Fibroblast of pulmonary artery (primary cell): Measurements from ENCODE around the gene CADPS.

Experiments
- DNase-seq: peaks from one replicate; pipeline ENCODE4 v3.0.0-alpha.2; 2010; ENCODE audit warnings: low read depth
- H3K4me3 ChIP-seq: replicated peaks from 2 replicates; pipeline ENCODE4 v1.5.1; 2011; ENCODE audit warnings: low read depth, mild to moderate bottlenecking, control low read depth, low read length, moderate library complexity
- TF ChIP-seq, protein P1 (sequence below): IDR thresholded peaks from 2 replicates; pipeline ENCODE4 v1.5.1; 2011; ENCODE audit warnings: mild to moderate bottlenecking, control low read depth, low read length, inconsistent platforms; ENCODE audit errors: missing control alignments

The CADPS gene

DNA sequence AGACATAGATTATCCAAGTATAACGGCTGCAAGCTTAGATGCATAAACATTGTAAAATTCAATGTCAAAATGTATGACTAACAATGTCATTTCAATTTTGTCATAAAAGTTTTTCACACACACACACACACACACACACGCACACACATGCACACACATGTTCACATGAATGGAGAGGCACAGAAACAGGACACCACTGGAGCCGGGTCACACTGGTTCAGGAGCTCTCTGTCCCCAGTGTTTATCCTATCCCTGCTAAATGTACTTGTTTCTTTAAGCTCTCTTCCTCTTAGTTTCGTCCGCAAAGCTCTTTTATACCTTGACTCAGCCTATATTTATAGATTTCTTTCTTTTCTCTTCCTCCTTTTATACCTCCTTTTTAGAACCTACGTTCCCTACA is 249.9 kb downstream of the CADPS start:
- DNase-seq = no peak
- TF ChIP-seq, protein P1, sequence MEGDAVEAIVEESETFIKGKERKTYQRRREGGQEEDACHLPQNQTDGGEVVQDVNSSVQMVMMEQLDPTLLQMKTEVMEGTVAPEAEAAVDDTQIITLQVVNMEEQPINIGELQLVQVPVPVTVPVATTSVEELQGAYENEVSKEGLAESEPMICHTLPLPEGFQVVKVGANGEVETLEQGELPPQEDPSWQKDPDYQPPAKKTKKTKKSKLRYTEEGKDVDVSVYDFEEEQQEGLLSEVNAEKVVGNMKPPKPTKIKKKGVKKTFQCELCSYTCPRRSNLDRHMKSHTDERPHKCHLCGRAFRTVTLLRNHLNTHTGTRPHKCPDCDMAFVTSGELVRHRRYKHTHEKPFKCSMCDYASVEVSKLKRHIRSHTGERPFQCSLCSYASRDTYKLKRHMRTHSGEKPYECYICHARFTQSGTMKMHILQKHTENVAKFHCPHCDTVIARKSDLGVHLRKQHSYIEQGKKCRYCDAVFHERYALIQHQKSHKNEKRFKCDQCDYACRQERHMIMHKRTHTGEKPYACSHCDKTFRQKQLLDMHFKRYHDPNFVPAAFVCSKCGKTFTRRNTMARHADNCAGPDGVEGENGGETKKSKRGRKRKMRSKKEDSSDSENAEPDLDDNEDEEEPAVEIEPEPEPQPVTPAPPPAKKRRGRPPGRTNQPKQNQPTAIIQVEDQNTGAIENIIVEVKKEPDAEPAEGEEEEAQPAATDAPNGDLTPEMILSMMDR = no peak
- no peak overlapping the region for H3K4me3 ChIP-seq

DNA sequence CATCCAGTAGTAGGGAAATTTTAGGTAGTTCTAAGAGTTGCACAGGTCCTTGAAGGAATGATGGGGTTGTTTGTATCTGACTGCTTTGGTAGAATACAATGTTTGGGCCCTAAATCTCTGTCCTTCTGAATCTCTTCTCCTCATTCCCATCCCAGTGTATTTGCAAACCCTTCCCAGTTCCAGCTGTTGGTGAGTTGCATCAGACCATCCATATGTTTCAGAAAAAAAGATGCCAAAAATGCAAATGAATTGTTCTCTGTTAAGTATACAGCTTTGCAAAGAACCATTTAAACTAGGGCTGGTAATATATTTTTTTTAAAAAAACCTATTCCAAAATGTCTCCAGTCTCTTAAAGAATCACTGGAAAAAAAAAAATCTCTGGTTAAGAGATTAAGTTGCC is 251.0 kb downstream of the CADPS start:
- no peak overlapping the region for H3K4me3 ChIP-seq
- TF ChIP-seq, protein P1 = no peak
- DNase-seq = no peak

DNA sequence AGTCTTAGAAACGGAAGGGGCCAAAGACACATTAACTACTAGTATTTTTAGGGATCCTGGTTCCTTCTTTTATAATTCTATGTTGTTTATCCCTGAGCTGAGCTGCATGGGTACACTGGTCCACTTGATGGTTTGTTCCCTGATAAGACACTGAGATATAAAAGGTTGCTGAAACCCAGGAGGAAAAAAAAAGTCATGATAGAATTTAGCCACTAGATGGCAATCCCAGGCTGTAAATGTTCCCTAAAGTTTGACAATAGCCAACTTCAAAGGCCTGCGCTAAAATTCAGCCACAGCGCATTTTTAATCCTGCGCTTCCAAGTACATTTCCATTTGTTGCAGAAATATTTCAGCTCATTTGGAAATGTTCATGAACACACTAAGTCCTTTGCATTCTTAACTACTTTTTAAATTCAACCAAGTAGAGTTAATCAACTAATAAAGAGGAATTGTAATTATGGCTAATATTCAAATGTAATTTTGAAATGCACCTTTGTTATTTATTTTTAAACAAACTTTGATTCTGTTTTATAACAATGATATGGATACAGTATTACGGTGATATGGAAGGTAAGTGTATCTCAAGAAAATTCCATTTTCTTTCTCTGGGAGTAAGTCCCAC is 252.6 kb downstream of the CADPS start:
- peak; percentile 81 for DNase-seq

DNA sequence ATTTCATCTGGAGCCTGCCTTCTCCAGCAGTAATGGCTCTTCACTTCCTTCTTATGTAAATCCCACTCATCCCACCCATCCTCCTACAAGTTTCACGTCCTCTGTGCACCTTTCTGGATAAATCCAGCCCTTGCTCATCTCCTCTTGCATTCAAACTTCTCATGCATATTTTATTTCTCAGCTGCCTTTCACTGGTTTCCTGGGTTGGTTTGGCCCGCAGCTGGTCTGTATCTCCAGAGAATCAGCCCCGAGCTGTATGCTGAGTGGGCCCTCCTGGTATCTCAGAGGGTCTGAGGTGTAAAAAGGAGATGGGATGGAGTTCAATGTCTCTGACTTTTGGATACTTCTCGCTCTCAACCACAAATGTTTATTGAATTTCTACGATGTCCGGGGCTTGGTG is 253.3 kb downstream of the CADPS start:
- TF ChIP-seq, protein P1 = no peak
- no peak overlapping the region for H3K4me3 ChIP-seq
- DNase-seq = no peak

More for the DNA sequence above, 252.6 kb downstream of the CADPS start:
- no peak overlapping the region for H3K4me3 ChIP-seq
- TF ChIP-seq, protein P1 = peak; percentile 68

DNA sequence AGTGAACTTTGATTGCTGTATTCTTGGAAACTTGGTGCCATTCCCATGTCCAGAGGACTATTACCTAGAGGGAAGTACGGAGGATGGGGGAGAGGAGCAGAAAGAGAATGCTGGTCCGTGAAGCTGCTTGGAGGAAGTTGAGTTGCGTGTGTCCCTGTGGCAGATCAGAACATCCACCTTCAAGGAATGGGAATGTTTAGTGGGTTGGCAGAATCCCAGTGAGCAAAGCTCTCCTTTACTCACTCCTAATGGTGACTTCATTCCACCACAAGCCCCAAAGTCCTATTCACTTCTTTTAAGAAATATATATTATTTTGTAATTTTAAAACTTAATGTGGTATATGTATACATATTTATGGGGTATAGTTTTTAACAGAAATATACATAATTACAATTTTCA is 254.0 kb downstream of the CADPS start:
- no peak for DNase-seq
- no peak overlapping the region for H3K4me3 ChIP-seq
- TF ChIP-seq, protein P1 = no peak

DNA sequence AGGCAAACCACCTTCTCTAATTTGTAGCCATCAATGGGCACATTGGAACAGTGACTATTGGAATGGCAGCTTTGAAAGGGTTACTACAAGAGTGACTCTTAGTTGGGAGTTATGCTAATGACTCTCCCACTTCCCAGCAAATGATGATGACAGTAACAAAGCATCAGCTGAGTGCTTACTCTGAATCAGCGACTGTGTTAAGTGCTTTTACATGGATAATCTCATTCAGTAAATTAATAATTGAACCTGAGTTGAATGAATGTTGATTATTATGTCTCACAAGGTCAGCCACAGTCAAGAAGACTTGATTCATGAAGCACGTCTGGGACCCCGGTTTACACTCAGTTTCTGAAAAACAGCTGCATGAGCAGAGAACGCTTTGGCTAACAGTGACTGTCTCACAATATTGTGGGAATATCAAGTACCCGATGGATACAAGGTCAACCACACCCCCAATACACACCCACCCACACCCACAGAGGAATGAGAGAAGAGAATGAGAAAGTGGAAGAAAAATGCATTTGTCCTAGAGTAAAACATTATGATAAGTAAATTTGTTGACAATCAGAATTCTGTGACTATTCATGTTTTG is 259.9 kb downstream of the CADPS start:
- TF ChIP-seq, protein P1 = no peak
- no peak for DNase-seq
- no peak overlapping the region for H3K4me3 ChIP-seq

DNA sequence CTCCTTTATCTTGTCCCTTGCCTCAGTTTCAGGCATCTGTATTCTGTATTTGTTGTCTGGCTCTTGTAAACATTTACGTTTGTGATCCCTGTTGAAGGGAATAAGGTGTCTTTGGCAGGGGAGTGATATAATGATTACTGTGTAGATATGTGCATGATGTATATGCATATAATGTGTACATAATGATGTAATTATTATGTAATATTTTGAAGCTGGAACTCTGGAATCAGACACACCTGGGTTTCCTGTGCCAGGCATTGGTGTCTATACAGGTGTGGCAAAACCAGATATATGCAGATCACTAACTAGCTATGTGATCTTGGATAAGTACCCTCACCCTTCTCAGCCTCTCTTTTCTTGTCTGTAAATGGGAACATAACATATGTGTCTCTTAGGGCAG is 260.7 kb downstream of the CADPS start:
- TF ChIP-seq, protein P1 = no peak
- no peak overlapping the region for H3K4me3 ChIP-seq
- DNase-seq = no peak
